Activated CD4-positive, alpha-beta T cell treated with anti-CD3 and anti-CD28 coated beads, Interleukin-2, amount 10 ng/mL, durations not matched to agents 7 days and 5 days (primary cell): ENCODE results near the gene PITX3. TPM values are rescaled to one million over a fixed set of nuclear protein-coding genes. Genes with fewer than 3 reads are reported as not detected.
"Not testable (repeated sequence)": the region's sequence is repeated elsewhere in the genome, so short reads cannot be mapped to it uniquely, and the experiment has no call there.

Experiments
- CTCF ChIA-PET: fragments of 350-600 bp; sonication (Branson Sonifier 250); formaldehyde crosslinking; loops from one replicate; lab custom pipeline; 2021; ENCODE audit warnings: antibody characterized with exemption; lab: Charles Lee
- POLR2A ChIA-PET: fragments of 350-600 bp; sonication (Branson Sonifier 250); formaldehyde crosslinking; loops from one replicate; lab custom pipeline; 2021; ENCODE audit warnings: antibody characterized with exemption; lab: Charles Lee
- DNase-seq: peaks from one replicate; pipeline ENCODE4 v3.0.0-alpha.2; 2020
- H3K27ac Mint-ChIP-seq: one replicate; pipeline ENCODE4 v1.8.0; 2021; ENCODE audit warnings: mild to moderate bottlenecking, moderate library complexity, mixed read lengths
- H3K27me3 Mint-ChIP-seq: one replicate; pipeline ENCODE4 v1.8.0; 2021; ENCODE audit warnings: mixed read lengths
- H3K36me3 Mint-ChIP-seq: one replicate; pipeline ENCODE4 v1.8.0; 2021; ENCODE audit warnings: low read depth, mixed read lengths
- H3K4me1 Mint-ChIP-seq: one replicate; pipeline ENCODE4 v1.8.0; 2021; ENCODE audit warnings: mixed read lengths
- H3K4me3 Mint-ChIP-seq: one replicate; pipeline ENCODE4 v1.8.0; 2021; ENCODE audit warnings: mild to moderate bottlenecking, moderate library complexity, mixed read lengths
- H3K9me3 Mint-ChIP-seq: one replicate; pipeline ENCODE4 v1.8.0; 2021; ENCODE audit warnings: mixed read lengths
- total RNA-seq, 2 experiments: library from RNA; stranded (reverse); gene quantifications; one replicate each; pipeline ENCODE4 v1.2.3, GENCODE V29; 2021

The PITX3 gene
- total RNA-seq, 2 experiments from 2014 or later: not detected

DNA sequence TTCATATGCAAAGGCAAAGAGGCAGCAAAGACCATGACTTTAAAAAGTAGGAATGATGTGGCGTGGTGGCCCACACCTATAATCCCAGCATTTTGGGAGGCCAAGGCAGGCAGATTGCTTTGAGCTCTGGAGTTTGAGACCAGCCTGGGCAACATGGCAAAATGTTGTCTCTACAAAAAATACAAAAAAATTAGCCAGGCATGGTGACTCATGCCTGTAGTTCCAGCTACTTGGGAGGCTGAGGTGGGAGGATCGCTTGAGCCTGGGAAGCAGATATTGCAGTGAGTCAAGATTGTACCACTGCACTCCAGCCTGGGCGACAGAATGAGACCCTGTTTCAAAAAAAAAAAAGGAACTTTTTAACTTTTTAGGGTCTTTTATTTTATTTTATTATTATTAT lies 11.2 kb upstream of the PITX3 start:
- ChIA-PET CTCF (interaction anchor here (0.7 to 2.7 kb wide), 5 partner anchors 12 to 519 kb away, joined by 3 to 7 read pairs (median 3); no protein-coding TSS in a partner anchor), POLR2A (interaction anchor here (0.6 kb wide), 1 partner anchor 937 kb away, joined by 7 read pairs; no protein-coding TSS in a partner anchor)
- not testable (repeated sequence) for DNase-seq, H3K4me3 Mint-ChIP-seq, H3K27me3 Mint-ChIP-seq, H3K9me3 Mint-ChIP-seq, H3K27ac Mint-ChIP-seq
- peaks cover 17% of the 10 kb centered on the region for H3K36me3 Mint-ChIP-seq
- peaks cover 12% of the 10 kb centered on the region for H3K4me1 Mint-ChIP-seq

DNA sequence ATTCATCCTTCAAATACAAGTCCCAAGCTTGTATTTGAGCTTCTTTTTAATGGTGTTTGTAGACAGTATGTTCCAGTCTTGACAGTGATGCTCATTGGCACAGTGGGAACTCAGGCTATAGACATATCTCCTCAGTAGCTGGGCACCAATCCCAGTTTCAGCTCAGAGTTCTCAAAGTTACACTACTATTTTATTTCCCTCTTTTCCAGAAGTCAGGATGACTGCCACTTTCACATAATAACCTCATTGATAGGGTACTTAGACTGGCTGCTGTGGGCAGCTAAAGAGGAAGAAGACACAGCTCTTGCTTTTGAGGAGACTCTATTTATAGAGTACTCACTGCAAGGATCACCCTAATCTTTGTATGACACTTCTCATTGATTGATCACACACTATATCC lies 6.4 kb upstream of the PITX3 start:
- Mint-ChIP-seq H3K27me3 (no peaks in the 10 kb centered on the region), H3K4me3 (peak overlapping the region; percentile 97), H3K27ac (no peak overlapping the region), H3K9me3 (no peaks in the 10 kb centered on the region), H3K36me3 (peaks cover 16% of the 10 kb centered on the region), H3K4me1 (peaks cover 37% of the 10 kb centered on the region)
- ChIA-PET POLR2A (no interaction called here), CTCF (interaction anchor here (0.6 to 8.3 kb wide), 7 partner anchors 18 to 562 kb away, joined by 3 to 69 read pairs (median 3); partner anchors contain the start of genes FBXL15 and NOLC1)
- DNase-seq: no peak

- ChIA-PET POLR2A (no interaction called here), CTCF (interaction anchor here (8.3 kb wide), 1 partner anchor 16 kb away, joined by 69 read pairs; no protein-coding TSS in a partner anchor)
- H3K27me3 Mint-ChIP-seq: peaks cover 9% of the 10 kb centered on the region
- H3K36me3 Mint-ChIP-seq: peaks cover 14% of the 10 kb centered on the region
- H3K9me3 Mint-ChIP-seq: no peaks in the 10 kb centered on the region
- peaks cover 48% of the 10 kb centered on the region for H3K4me1 Mint-ChIP-seq
- H3K27ac Mint-ChIP-seq: peak overlapping the region; percentile 93
- peak overlapping the region; percentile 97 for H3K4me3 Mint-ChIP-seq
- no peak for DNase-seq
Observed at GRCh38 chr10:102246261-102246660, 4.9 kb upstream of the PITX3 start.

GRCh38 chr10:102245932-102246251 lies 4.6 kb upstream of the PITX3 start:
- Mint-ChIP-seq H3K27ac (peak overlapping the region; percentile 93), H3K4me3 (peak overlapping the region; percentile 97), H3K9me3 (no peaks in the 10 kb centered on the region), H3K27me3 (peaks cover 11% of the 10 kb centered on the region), H3K36me3 (peaks cover 11% of the 10 kb centered on the region), H3K4me1 (peaks cover 50% of the 10 kb centered on the region)
- ChIA-PET CTCF (interaction anchor here (0.6 to 8.3 kb wide), 3 partner anchors 16 to 112 kb away, joined by 4 to 69 read pairs (median 4); no protein-coding TSS in a partner anchor), POLR2A (interaction anchor here (0.6 to 1.0 kb wide), 2 partner anchors 66 to 152 kb away, joined by 3 read pairs; no protein-coding TSS in a partner anchor)
- DNase-seq: no peak

DNA sequence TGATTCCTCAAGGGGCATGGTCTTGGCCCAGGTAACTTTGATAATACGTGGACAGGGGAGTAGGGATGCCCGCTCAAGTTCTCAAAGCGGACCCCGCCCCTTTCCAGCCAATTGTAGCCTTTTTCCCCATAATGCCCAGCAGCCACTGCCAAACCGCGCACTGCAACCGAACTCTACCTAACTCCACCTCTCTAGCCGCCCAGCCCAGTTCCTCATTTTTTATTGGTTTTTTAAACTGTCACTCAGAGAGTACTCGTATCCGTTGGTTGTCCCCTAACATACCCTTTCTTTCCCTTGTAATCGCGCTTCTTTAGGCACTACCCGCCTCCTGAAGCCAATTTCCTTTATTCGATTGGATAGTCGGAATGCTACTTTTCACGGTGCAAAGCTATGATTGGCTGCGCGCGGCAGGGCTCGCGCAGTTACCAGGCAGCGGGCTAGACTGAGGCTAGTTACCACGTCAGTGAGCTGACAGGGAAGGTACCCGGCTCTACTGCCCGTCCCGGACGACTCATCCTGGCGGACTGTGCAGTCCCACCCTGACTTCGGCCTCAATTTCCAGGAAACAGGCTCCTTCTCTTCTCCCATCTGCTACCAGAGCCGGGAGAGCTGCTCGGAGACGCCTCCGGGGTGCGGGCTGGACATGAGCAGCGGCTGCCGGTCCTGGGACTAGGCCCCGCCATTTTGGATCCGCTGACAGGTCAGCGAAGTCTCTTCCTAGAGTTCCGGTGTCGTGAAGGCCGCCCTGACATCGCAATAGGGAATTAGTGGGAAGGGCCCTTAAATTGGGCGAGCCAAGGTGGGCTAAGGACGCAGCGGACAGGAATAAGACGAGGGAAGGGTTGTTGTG lies 4.0 kb upstream of the PITX3 start, which contains the start of gene GBF1:
Gene GBF1, plus strand, starts transcription at position 451 of the 850 bp plus-strand sequence. CDS start 13,407 bp downstream, outside the sequence.
- Mint-ChIP-seq H3K4me1 (peaks cover 53% of the 10 kb centered on the region), H3K27me3 (peaks cover 15% of the 10 kb centered on the region), H3K4me3 (peak within 1 kb of the TSS; percentile 97), H3K9me3 (no peaks in the 10 kb centered on the region), H3K36me3 (peaks cover 10% of the 10 kb centered on the region), H3K27ac (peak within 1 kb of the TSS; percentile 93)
- CTCF ChIA-PET: interaction anchor here (0.6 to 8.3 kb wide), 4 partner anchors 15 to 123 kb away, joined by 3 to 69 read pairs (median 4); no protein-coding TSS in a partner anchor
- POLR2A ChIA-PET: interaction anchor here (0.6 to 1.0 kb wide), 2 partner anchors 67 to 152 kb away, joined by 3 read pairs; no protein-coding TSS in a partner anchor
- DNase-seq: peak; percentile 94

DNA sequence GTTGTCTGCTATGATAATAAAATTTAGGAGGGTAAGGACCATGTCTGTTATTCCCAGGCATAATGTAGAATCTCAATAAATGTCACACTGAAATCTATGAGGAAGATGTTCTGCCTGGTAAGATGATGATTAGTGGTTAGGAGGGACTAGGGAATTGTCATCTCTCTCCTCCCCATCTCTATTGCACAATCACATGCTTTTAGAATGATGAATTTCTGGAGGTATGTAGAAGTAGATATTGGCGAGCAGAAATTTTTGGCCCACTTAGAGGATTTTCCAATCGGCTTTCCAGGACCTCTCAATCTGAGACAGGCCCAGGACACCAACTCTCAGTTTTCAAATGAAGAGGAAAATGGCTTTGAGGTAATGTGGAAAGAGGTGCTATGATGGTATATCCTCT lies 2.0 kb upstream of the PITX3 start:
- peaks cover 49% of the 10 kb centered on the region for H3K4me1 Mint-ChIP-seq
- peaks cover 35% of the 10 kb centered on the region for H3K27me3 Mint-ChIP-seq
- no peak for DNase-seq
- H3K36me3 Mint-ChIP-seq: peaks cover 7% of the 10 kb centered on the region
- H3K4me3 Mint-ChIP-seq: peak overlapping the region; percentile 1
- ChIA-PET CTCF (interaction anchor here (0.5 to 1.3 kb wide), 2 partner anchors 13 to 34 kb away, joined by 3 to 5 read pairs; no protein-coding TSS in a partner anchor), POLR2A (no interaction called here)
- no peaks in the 10 kb centered on the region for H3K9me3 Mint-ChIP-seq
- H3K27ac Mint-ChIP-seq: no peak overlapping the region

GRCh38 chr10:102242118-102242485 lies 790 bp upstream of the PITX3 start:
- Mint-ChIP-seq H3K4me3 (peak overlapping the region; percentile 80), H3K36me3 (peaks cover 3% of the 10 kb centered on the region), H3K27me3 (peaks cover 42% of the 10 kb centered on the region), H3K9me3 (no peaks in the 10 kb centered on the region), H3K27ac (no peak overlapping the region), H3K4me1 (peaks cover 37% of the 10 kb centered on the region)
- DNase-seq: no peak
- POLR2A ChIA-PET: no interaction called here
- CTCF ChIA-PET: interaction anchor here (1.3 to 4.9 kb wide), 3 partner anchors 12 to 73 kb away, joined by 3 to 71 read pairs (median 5); partner anchors contain the start of gene ELOVL3

GRCh38 chr10:102241032-102241443 lies 274 bp downstream of the PITX3 start:
- POLR2A ChIA-PET: no interaction called here

GRCh38 chr10:102240467-102241031 lies 763 bp downstream of the PITX3 start:
- Mint-ChIP-seq H3K27ac (no peak overlapping the region), H3K27me3 (peaks cover 53% of the 10 kb centered on the region), H3K4me3 (peak overlapping the region; percentile 54), H3K9me3 (no peaks in the 10 kb centered on the region), H3K36me3 (no peaks in the 10 kb centered on the region), H3K4me1 (peaks cover 25% of the 10 kb centered on the region)
- no peak for DNase-seq
- ChIA-PET CTCF (interaction anchor here (0.8 to 4.9 kb wide), 6 partner anchors 11 to 158 kb away, joined by 3 to 71 read pairs (median 3); partner anchors contain the start of gene ELOVL3), POLR2A (no interaction called here)

More at GRCh38 chr10:102241032-102241443, 274 bp downstream of the PITX3 start:
- CTCF ChIA-PET: interaction anchor here (0.8 to 4.9 kb wide), 7 partner anchors 12 to 158 kb away, joined by 3 to 71 read pairs (median 3); partner anchors contain the start of gene ELOVL3
- no peak for DNase-seq
- no peaks in the 10 kb centered on the region for H3K36me3 Mint-ChIP-seq
- H3K27ac Mint-ChIP-seq: no peak overlapping the region
- peak overlapping the region; percentile 54 for H3K4me3 Mint-ChIP-seq
- peaks cover 26% of the 10 kb centered on the region for H3K4me1 Mint-ChIP-seq
- no peaks in the 10 kb centered on the region for H3K9me3 Mint-ChIP-seq
- H3K27me3 Mint-ChIP-seq: peaks cover 48% of the 10 kb centered on the region

DNA sequence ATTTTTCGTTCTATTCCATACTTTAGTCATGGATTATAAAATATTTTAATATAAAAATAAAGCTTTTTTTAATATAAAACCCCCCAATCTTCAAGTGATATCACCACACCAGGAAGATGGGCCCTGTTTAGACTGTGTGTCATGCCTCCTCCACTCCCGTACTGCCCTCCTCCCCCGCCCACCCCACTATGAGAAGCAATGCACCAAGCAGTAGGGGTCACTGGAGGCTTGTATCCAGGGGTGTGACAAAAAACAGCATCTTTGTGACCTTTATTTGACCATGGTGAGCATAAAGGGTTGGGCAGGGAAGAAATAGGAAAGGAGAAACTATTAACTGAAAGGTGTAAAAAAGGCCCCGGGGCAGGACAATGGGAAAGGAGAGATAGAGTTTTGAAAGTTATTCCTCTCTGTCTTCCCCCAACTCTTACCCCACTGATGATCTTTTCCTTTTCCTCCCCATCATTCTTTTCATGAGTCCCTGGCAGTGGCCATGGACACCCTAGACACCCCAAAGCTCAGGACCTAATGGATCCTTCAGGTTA lies 3.5 kb downstream of the PITX3 start:
- POLR2A ChIA-PET: no interaction called here
- no peaks in the 10 kb centered on the region for H3K36me3 Mint-ChIP-seq
- no peak for DNase-seq
- CTCF ChIA-PET: interaction anchor here (1.0 to 4.9 kb wide), 6 partner anchors 9 to 166 kb away, joined by 3 to 71 read pairs (median 4); partner anchors contain the start of gene ELOVL3
- H3K27ac Mint-ChIP-seq: no peak overlapping the region
- H3K27me3 Mint-ChIP-seq: peaks cover 68% of the 10 kb centered on the region
- H3K9me3 Mint-ChIP-seq: no peaks in the 10 kb centered on the region
- H3K4me3 Mint-ChIP-seq: no peak overlapping the region
- peaks cover 16% of the 10 kb centered on the region for H3K4me1 Mint-ChIP-seq

DNA sequence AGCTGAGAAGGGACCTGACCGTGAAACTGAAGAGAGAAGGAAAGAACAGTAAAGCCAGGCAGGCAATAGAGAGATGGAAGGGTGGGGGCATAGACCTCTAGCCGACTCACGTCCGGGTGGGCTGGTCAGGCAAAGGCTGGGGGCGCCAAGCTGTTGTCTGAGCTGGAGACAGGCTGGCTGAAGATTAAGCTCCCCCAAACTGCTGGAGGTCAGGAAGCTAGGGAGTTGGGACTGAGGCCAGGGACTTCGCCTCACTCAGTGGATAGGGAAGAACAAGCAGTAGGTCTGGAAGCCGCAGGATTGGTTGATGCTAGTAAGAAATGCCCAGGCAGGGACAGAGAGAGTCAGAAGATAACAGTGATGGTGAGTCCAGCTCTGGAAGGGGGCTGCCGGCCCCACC lies 5.3 kb downstream of the PITX3 start:
- Mint-ChIP-seq H3K27me3 (peaks cover 65% of the 10 kb centered on the region), H3K9me3 (no peaks in the 10 kb centered on the region), H3K4me3 (no peak overlapping the region), H3K27ac (no peak overlapping the region), H3K4me1 (peaks cover 6% of the 10 kb centered on the region), H3K36me3 (no peaks in the 10 kb centered on the region)
- CTCF ChIA-PET: interaction anchor here (0.6 to 4.2 kb wide), 7 partner anchors 8 to 243 kb away, joined by 3 to 16 read pairs (median 3); no protein-coding TSS in a partner anchor
- DNase-seq: no peak
- POLR2A ChIA-PET: no interaction called here

GRCh38 chr10:102235598-102235920 lies 5.8 kb downstream of the PITX3 start:
- H3K27ac Mint-ChIP-seq: no peak overlapping the region
- no peaks in the 10 kb centered on the region for H3K36me3 Mint-ChIP-seq
- no peaks in the 10 kb centered on the region for H3K9me3 Mint-ChIP-seq
- POLR2A ChIA-PET: no interaction called here
- H3K4me1 Mint-ChIP-seq: peaks cover 4% of the 10 kb centered on the region
- no peak for DNase-seq
- H3K4me3 Mint-ChIP-seq: no peak overlapping the region
- CTCF ChIA-PET: interaction anchor here (0.6 to 4.2 kb wide), 8 partner anchors 9 to 243 kb away, joined by 3 to 16 read pairs (median 3); no protein-coding TSS in a partner anchor
- H3K27me3 Mint-ChIP-seq: peaks cover 62% of the 10 kb centered on the region
